ENCODE results near the gene MAD2L1.

The MAD2L1 gene

GRCh38 chr4:120049732-120050494 lies 16.7 kb downstream of the MAD2L1 start:
- no peak for TF ChIP-seq TAF1 (IDR thresholded peaks at IDR 0.05; ENCODE audit: low read depth, low read length)
- TF ChIP-seq POU2F2 (IDR thresholded peaks at IDR 0.05; ENCODE audit: low read depth, low read length), result no peak
- TF ChIP-seq SPI1 (IDR thresholded peaks at IDR 0.05; ENCODE audit: low read depth, low read length), result peak; percentile 83
- FAIRE-seq (peak; percentile 96), DNase-seq (ENCODE audit: insufficient read length, low spot score) (no peak)

GRCh38 chr4:120043828-120044227 lies 22.8 kb downstream of the MAD2L1 start:
- DNase-seq (ENCODE audit: insufficient read length, low spot score) (no peak), FAIRE-seq (no peak)
- TF ChIP-seq SPI1 (IDR thresholded peaks at IDR 0.05; ENCODE audit: low read depth, low read length), result no peak
- no peak for TF ChIP-seq POU2F2 (IDR thresholded peaks at IDR 0.05; ENCODE audit: low read depth, low read length)
- no peak for TF ChIP-seq POLR2AphosphoS5 (IDR thresholded peaks at IDR 0.05; ENCODE audit: low read depth, low read length)
- no peak for TF ChIP-seq TAF1 (IDR thresholded peaks at IDR 0.05; ENCODE audit: low read depth, low read length)
- TF ChIP-seq PAX5 (IDR thresholded peaks at IDR 0.05; ENCODE audit: insufficient read depth, low read length, severe bottlenecking), result no peak
- no peak for TF ChIP-seq POLR2A (IDR thresholded peaks at IDR 0.05; ENCODE audit: low read depth, low read length)

DNA sequence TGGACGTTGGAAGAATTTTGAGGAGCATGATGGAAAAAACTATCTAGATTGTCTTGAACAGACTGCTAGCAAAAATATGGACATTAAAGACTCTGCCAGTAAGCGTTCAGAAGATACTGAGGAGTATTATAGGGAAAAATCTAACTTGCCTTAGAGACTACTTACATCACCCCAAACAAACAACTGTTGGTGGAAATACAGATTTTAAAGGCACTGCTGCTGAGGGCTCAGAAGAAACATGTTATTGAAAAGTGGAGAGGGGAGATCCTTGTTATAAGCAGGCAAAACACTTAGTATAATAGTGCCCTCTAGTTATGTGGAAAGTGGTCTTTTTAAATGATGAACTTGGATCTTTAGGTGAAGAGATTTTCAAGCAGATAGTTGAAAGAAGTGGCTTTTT lies 29.2 kb downstream of the MAD2L1 start:
- no peak for FAIRE-seq
- TF ChIP-seq POLR2AphosphoS5 (IDR thresholded peaks at IDR 0.05; ENCODE audit: low read depth, low read length), result no peak
- TF ChIP-seq PAX5 (IDR thresholded peaks at IDR 0.05; ENCODE audit: insufficient read depth, low read length, severe bottlenecking), result no peak
- TF ChIP-seq POLR2A (IDR thresholded peaks at IDR 0.05; ENCODE audit: low read depth, low read length), result no peak
- TF ChIP-seq POU2F2 (IDR thresholded peaks at IDR 0.05; ENCODE audit: low read depth, low read length), result no peak
- TF ChIP-seq SPI1 (IDR thresholded peaks at IDR 0.05; ENCODE audit: low read depth, low read length), result no peak
- no peak for TF ChIP-seq TAF1 (IDR thresholded peaks at IDR 0.05; ENCODE audit: low read depth, low read length)
- DNase-seq (ENCODE audit: insufficient read length, low spot score), result no peak

GRCh38 chr4:120034913-120035312 lies 31.7 kb downstream of the MAD2L1 start:
- no peak for DNase-seq (ENCODE audit: insufficient read length, low spot score)
- TF ChIP-seq TAF1 (IDR thresholded peaks at IDR 0.05; ENCODE audit: low read depth, low read length), result no peak
- no peak for TF ChIP-seq POLR2A (IDR thresholded peaks at IDR 0.05; ENCODE audit: low read depth, low read length)
- TF ChIP-seq POU2F2 (IDR thresholded peaks at IDR 0.05; ENCODE audit: low read depth, low read length), result no peak
- no peak for TF ChIP-seq PAX5 (IDR thresholded peaks at IDR 0.05; ENCODE audit: insufficient read depth, low read length, severe bottlenecking)
- no peak for FAIRE-seq

GRCh38 chr4:120026853-120027252 lies 39.8 kb downstream of the MAD2L1 start:
- FAIRE-seq (no peak), DNase-seq (ENCODE audit: insufficient read length, low spot score) (no peak)
- no peak for TF ChIP-seq POLR2AphosphoS5 (IDR thresholded peaks at IDR 0.05; ENCODE audit: low read depth, low read length)
- no peak for TF ChIP-seq TAF1 (IDR thresholded peaks at IDR 0.05; ENCODE audit: low read depth, low read length)

GRCh38 chr4:120025516-120025915 lies 41.1 kb downstream of the MAD2L1 start:
- DNase-seq (ENCODE audit: insufficient read length, low spot score), result no peak
- FAIRE-seq, result no peak
- TF ChIP-seq SPI1 (IDR thresholded peaks at IDR 0.05; ENCODE audit: low read depth, low read length) (no peak), POU2F2 (IDR thresholded peaks at IDR 0.05; ENCODE audit: low read depth, low read length) (no peak), POLR2A (IDR thresholded peaks at IDR 0.05; ENCODE audit: low read depth, low read length) (no peak), TAF1 (IDR thresholded peaks at IDR 0.05; ENCODE audit: low read depth, low read length) (no peak), PAX5 (IDR thresholded peaks at IDR 0.05; ENCODE audit: insufficient read depth, low read length, severe bottlenecking) (no peak), POLR2AphosphoS5 (IDR thresholded peaks at IDR 0.05; ENCODE audit: low read depth, low read length) (no peak)

DNA sequence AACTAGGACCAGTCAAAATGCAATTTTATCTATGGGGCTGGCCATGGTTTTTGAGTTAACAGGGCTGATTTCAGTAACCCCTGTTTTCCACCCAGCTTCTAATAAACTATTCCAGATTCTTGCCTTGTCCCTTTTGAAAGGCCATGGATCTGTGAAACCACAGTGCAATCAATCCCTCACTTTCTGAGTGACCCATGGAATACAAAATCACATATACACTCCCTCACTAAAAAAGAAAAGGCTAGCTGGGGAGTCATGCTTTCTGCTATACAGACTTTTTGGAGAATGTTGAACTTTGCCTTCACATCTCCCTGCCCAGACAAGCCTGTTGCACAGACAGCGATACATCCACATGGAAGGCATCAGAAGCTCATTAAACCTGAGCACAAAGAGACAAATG lies 47.9 kb downstream of the MAD2L1 start:
- TF ChIP-seq PAX5 (IDR thresholded peaks at IDR 0.05; ENCODE audit: insufficient read depth, low read length, severe bottlenecking) (no peak), POU2F2 (IDR thresholded peaks at IDR 0.05; ENCODE audit: low read depth, low read length) (no peak), TAF1 (IDR thresholded peaks at IDR 0.05; ENCODE audit: low read depth, low read length) (no peak), SPI1 (IDR thresholded peaks at IDR 0.05; ENCODE audit: low read depth, low read length) (no peak), POLR2AphosphoS5 (IDR thresholded peaks at IDR 0.05; ENCODE audit: low read depth, low read length) (no peak), POLR2A (IDR thresholded peaks at IDR 0.05; ENCODE audit: low read depth, low read length) (no peak)
- DNase-seq (ENCODE audit: insufficient read length, low spot score), result no peak
- no peak for FAIRE-seq

DNA sequence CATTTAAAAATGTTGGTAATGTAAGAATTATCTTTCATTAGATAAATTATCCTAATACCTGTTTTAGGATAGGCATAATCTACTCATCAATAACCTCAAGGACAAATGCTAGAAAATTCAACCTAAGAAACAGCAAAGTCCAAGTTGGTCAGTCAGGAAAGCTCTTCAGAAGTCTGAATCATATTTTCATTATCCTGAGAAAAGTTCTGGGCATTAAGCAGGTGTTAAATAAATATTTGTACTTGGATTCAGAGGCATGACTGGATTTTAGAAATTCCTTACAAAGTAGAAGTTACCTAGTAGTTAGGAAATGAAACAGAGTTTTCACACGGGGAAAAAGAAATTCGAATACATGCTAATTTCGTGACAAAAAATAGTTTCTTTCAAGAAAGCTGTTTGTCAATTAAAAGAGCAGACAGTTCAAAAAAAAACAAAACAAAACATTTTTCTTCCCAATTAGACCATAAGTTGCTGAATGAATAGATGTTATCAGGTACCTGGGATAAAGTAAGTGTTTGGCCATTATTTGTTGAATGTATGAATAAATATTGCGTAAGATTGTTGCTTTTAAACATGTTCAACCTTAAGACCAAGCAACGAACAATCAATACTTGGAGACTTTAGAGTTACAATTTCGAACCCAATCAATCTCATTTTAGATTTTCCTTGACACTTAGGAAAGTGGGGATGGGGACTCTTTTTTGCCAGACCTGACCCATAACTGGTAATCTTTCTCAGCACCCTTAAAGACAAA lies 48.5 kb downstream of the MAD2L1 start:
- TF ChIP-seq POU2F2 (IDR thresholded peaks at IDR 0.05; ENCODE audit: low read depth, low read length) (no peak), TAF1 (IDR thresholded peaks at IDR 0.05; ENCODE audit: low read depth, low read length) (no peak), PAX5 (IDR thresholded peaks at IDR 0.05; ENCODE audit: insufficient read depth, low read length, severe bottlenecking) (no peak), POLR2AphosphoS5 (IDR thresholded peaks at IDR 0.05; ENCODE audit: low read depth, low read length) (no peak), SPI1 (IDR thresholded peaks at IDR 0.05; ENCODE audit: low read depth, low read length) (no peak), POLR2A (IDR thresholded peaks at IDR 0.05; ENCODE audit: low read depth, low read length) (no peak)
- no peak for FAIRE-seq
- no peak for DNase-seq (ENCODE audit: insufficient read length, low spot score)

DNA sequence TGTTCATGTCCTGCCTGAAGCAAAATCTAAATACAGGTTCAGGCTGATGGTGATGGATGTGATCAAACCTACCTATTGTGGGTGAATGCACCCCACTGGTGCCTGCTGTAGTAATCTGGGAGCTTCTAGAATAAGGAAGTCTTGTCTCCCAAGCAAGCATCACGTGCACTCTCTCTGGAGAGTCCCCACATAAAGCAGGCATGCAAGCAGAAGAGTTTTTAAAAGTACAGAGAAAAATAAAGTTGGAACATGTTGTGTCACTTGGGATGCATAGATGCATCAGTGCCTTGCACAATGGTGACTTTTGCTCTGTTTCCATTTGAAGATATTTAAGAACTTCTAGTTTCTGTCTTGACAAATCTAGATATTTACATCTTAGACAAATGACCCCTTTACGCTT lies 54.9 kb downstream of the MAD2L1 start:
- no peak for DNase-seq (ENCODE audit: insufficient read length, low spot score)
- no peak for TF ChIP-seq POLR2AphosphoS5 (IDR thresholded peaks at IDR 0.05; ENCODE audit: low read depth, low read length)
- TF ChIP-seq PAX5 (IDR thresholded peaks at IDR 0.05; ENCODE audit: insufficient read depth, low read length, severe bottlenecking), result no peak
- no peak for TF ChIP-seq POU2F2 (IDR thresholded peaks at IDR 0.05; ENCODE audit: low read depth, low read length)
- no peak for TF ChIP-seq POLR2A (IDR thresholded peaks at IDR 0.05; ENCODE audit: low read depth, low read length)
- no peak for TF ChIP-seq TAF1 (IDR thresholded peaks at IDR 0.05; ENCODE audit: low read depth, low read length)
- no peak for TF ChIP-seq SPI1 (IDR thresholded peaks at IDR 0.05; ENCODE audit: low read depth, low read length)
- no peak for FAIRE-seq

DNA sequence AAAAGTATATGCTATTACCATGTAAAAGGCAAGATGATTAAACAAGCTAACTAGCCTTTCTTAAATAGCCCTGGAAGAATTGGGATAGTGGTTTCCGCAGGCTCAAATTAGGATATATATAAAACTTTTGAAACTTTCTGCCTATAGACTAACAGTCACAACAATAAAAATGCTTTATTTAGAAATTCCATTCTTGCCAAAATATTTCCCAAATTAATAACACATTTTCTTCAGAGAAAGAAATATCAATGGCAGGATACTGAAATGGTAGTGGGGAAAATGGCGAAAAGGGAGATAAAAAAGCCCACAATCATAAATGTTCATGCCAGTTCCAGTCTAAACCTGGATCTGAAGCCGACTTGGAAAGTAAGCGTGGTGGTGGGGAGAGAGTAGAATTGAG lies 56.0 kb downstream of the MAD2L1 start:
- FAIRE-seq (no peak), DNase-seq (ENCODE audit: insufficient read length, low spot score) (no peak)
- no peak for TF ChIP-seq POLR2A (IDR thresholded peaks at IDR 0.05; ENCODE audit: low read depth, low read length)
- no peak for TF ChIP-seq POU2F2 (IDR thresholded peaks at IDR 0.05; ENCODE audit: low read depth, low read length)

Data from GM12891 (cell line).